IMR-90 (cell line): Measurements from ENCODE around the gene DNM3. TPM values are rescaled to one million over a fixed set of nuclear protein-coding genes. Genes with fewer than 3 reads are reported as not detected.
"Not testable (repeated sequence)": the region's sequence is repeated elsewhere in the genome, so short reads cannot be mapped to it uniquely, and the experiment has no call there.

Experiments
- ATAC-seq: fragments of 200-7000 bp; cut with Tn5 transposase; 2 replicates; pipeline ENCODE4 v1.9.1; 2020; ENCODE audit warnings: low read depth, mild to moderate bottlenecking, moderate library complexity
- BruUV-seq: library from RNA; stranded (reverse); fragments of 400-500 nt; replicated peaks from 2 replicates; lab custom pipeline; 2021; lab: Mats Ljungman, UMichigan
- CTCF ChIA-PET: fragments of 300-600 bp; formaldehyde crosslinking; extraction: SDS; loops from one replicate; lab custom pipeline; 2021; ENCODE audit warnings: antibody characterized with exemption; lab: Yijun Ruan, JAX
- POLR2A ChIA-PET: fragments of 300-600 bp; sonication (Branson Sonifier 250); formaldehyde crosslinking; loops from one replicate; lab custom pipeline; 2022; ENCODE audit warnings: antibody characterized with exemption; ENCODE audit not compliant: unreplicated experiment; lab: Charles Lee
- DNase-seq: peaks from one replicate; pipeline ENCODE4 v3.0.0; 2013
- H2AFZ ChIP-seq: replicated peaks from 2 replicates; pipeline ENCODE3; 2013; ENCODE audit warnings: low read length, mild to moderate bottlenecking; ENCODE audit not compliant: poor library complexity
- H2AK5ac ChIP-seq: 2 replicates; pipeline ENCODE4 v1.6.1; 2013; ENCODE audit warnings: low read depth, low read length, inconsistent platforms
- H2AK9ac ChIP-seq: replicated peaks from 2 replicates; pipeline ENCODE3; 2013; ENCODE audit warnings: mild to moderate bottlenecking, low read depth, low read length, moderate library complexity; ENCODE audit not compliant: poor library complexity
- H2BK120ac ChIP-seq: 2 replicates; pipeline ENCODE4 v1.6.1; 2013; ENCODE audit warnings: low read depth, low read length, inconsistent platforms
- H2BK15ac ChIP-seq: 3 replicates; pipeline ENCODE4 v1.6.1; 2013; ENCODE audit warnings: low read depth, low read length, inconsistent platforms
- H2BK20ac ChIP-seq: 2 replicates; pipeline ENCODE4 v1.6.1; 2013; ENCODE audit warnings: low read depth, mild to moderate bottlenecking, inconsistent platforms, low read length, moderate library complexity
- H2BK5ac ChIP-seq: 2 replicates; pipeline ENCODE4 v1.6.1; 2013; ENCODE audit warnings: mild to moderate bottlenecking, low read depth, low read length, inconsistent platforms; ENCODE audit not compliant: poor library complexity, severe bottlenecking
- H3K14ac ChIP-seq: replicated peaks from 2 replicates; pipeline ENCODE4 v1.6.1; 2013; ENCODE audit warnings: low read depth, low read length, inconsistent platforms
- H3K18ac ChIP-seq: 2 replicates; pipeline ENCODE4 v1.6.1; 2013; ENCODE audit warnings: low read depth, low read length, control low read depth
- H3K23ac ChIP-seq: 2 replicates; pipeline ENCODE4 v1.6.1; 2013; ENCODE audit warnings: low read depth, low read length, inconsistent platforms
- H3K27ac ChIP-seq: 2 replicates; pipeline ENCODE4 v1.5.1; 2013; ENCODE audit warnings: mild to moderate bottlenecking, control low read depth, low read length; ENCODE audit not compliant: insufficient read depth
- H3K27me3 ChIP-seq: 2 replicates; pipeline ENCODE4 v1.6.1; 2013; ENCODE audit warnings: low read length; ENCODE audit not compliant: control insufficient read depth, insufficient read depth
- H3K36me3 ChIP-seq: 2 replicates; pipeline ENCODE4 v1.6.1; 2013; ENCODE audit warnings: low read length, mixed read lengths; ENCODE audit not compliant: control insufficient read depth, insufficient read depth
- H3K4ac ChIP-seq: 2 replicates; pipeline ENCODE4 v1.6.1; 2013; ENCODE audit warnings: low read depth, low read length, inconsistent platforms
- H3K4me1 ChIP-seq: 2 replicates; pipeline ENCODE4 v1.6.1; 2013; ENCODE audit warnings: low read length, mixed read lengths; ENCODE audit not compliant: control insufficient read depth, insufficient read depth
- H3K4me2 ChIP-seq: 2 replicates; pipeline ENCODE4 v1.6.1; 2013; ENCODE audit warnings: low read depth, mild to moderate bottlenecking, control low read depth, low read length, moderate library complexity
- H3K4me3 ChIP-seq: 2 replicates; pipeline ENCODE4 v1.5.1; 2013; ENCODE audit warnings: low read depth, mild to moderate bottlenecking, control low read depth, low read length, moderate library complexity; ENCODE audit not compliant: insufficient read depth
- H3K56ac ChIP-seq: 2 replicates; pipeline ENCODE4 v1.6.1; 2013; ENCODE audit warnings: low read length, inconsistent platforms; ENCODE audit not compliant: insufficient read depth; ENCODE audit errors: extremely low read depth
- H3K79me1 ChIP-seq, 2 experiments: 2 replicates each; pipeline ENCODE4 v1.6.1; 2013; ENCODE audit warnings: low read length in 2 of 2, inconsistent platforms in 1 of 2, low read depth in 1 of 2
- H3K9ac ChIP-seq: 2 replicates; pipeline ENCODE4 v1.6.1; 2013; ENCODE audit warnings: low read depth, low read length, control low read depth
- H3K9me1 ChIP-seq: 2 replicates; pipeline ENCODE4 v1.6.1; 2013; ENCODE audit warnings: low read length, inconsistent platforms; ENCODE audit not compliant: insufficient read depth
- H3K9me3 ChIP-seq: 2 replicates; pipeline ENCODE4 v1.6.1; 2013; ENCODE audit warnings: low read length; ENCODE audit not compliant: control insufficient read depth, insufficient read depth
- H4K20me1 ChIP-seq: 2 replicates; pipeline ENCODE4 v1.6.1; 2013; ENCODE audit warnings: low read length, inconsistent platforms; ENCODE audit not compliant: insufficient read depth
- H4K5ac ChIP-seq: 2 replicates; pipeline ENCODE4 v1.6.1; 2013; ENCODE audit warnings: mild to moderate bottlenecking, low read depth, low read length, control low read depth
- H4K8ac ChIP-seq, 2 experiments: 2 replicates each; pipeline ENCODE4 v1.6.1; 2013; ENCODE audit warnings: low read depth in 2 of 2, low read length in 2 of 2, control low read depth in 1 of 2, inconsistent platforms in 1 of 2
- H4K91ac ChIP-seq: 2 replicates; pipeline ENCODE4 v1.6.1; 2013; ENCODE audit warnings: low read depth, low read length, inconsistent platforms; ENCODE audit not compliant: insufficient read depth
- WGBS, 2 experiments: methylation state at CpG; one replicate each; pipeline versions ENCODE4 v1.1.5 to v1.1.7; 2013; ENCODE audit warnings: missing lambda C conversion rate in 2 of 2; ENCODE audit not compliant: insufficient read length in 1 of 2; ENCODE audit errors: extremely low coverage in 2 of 2; 5-methylcytosine and 5-hydroxymethylcytosine counted together
- dilution Hi-C: fragments of 300-500 bp; cut with HindIII; formaldehyde crosslinking; loops from one replicate; pipeline ENCODE4 v1.14.3; 2018; ENCODE audit warnings: low sequenced_read_pairs; ENCODE audit not compliant: unreplicated experiment
- in situ Hi-C: fragments of 300-500 bp; cut with MboI; formaldehyde crosslinking; loops from 3 replicates; pipeline ENCODE4 v1.14.3; 2019; ENCODE audit warnings: low sequenced_read_pairs, inconsistent platforms, mixed read lengths
- intact Hi-C: fragments of 100-400 bp; cut with micrococcal nuclease; formaldehyde crosslinking; loops from 2 replicates; pipeline ENCODE4 v1.10.0; 2022
- polyA plus RNA-seq, 3 experiments: library from polyadenylated mRNA; depleted of rRNA; stranded (reverse); fragments of >200 nt; gene quantifications; 2 replicates each; pipeline ENCODE4 v1.2.3, GENCODE V29; 2012; ENCODE audit warnings: low replicate concordance in 1 of 3
- total RNA-seq: library from RNA; depleted of rRNA; stranded (reverse); fragments of >200 nt; gene quantifications from 2 replicates; pipeline ENCODE4 v1.2.3, GENCODE V29; 2012

DNM3 gene
- total and polyA plus RNA-seq, 2 of the 4 experiments (the other 2 are of a cell fraction): 0.36 TPM

GRCh38 chr1:172437183-172437582, 595.9 kb downstream of the DNM3 start:
- H3K9me1 ChIP-seq, H3K4me1 ChIP-seq, BruUV-seq, H3K18ac ChIP-seq, intact Hi-C loops, H3K9ac ChIP-seq, H2BK5ac ChIP-seq, H2BK120ac ChIP-seq, H2BK15ac ChIP-seq, H3K23ac ChIP-seq, H4K5ac ChIP-seq, H4K8ac ChIP-seq, DNase-seq, H2AFZ ChIP-seq, dilution Hi-C loops, H3K56ac ChIP-seq, ATAC-seq, H3K4me2 ChIP-seq, POLR2A ChIA-PET, H3K4me3 ChIP-seq, H2AK5ac ChIP-seq, H2BK20ac ChIP-seq, H3K4ac ChIP-seq, H3K14ac ChIP-seq, H3K27me3 ChIP-seq, H4K20me1 ChIP-seq, H4K91ac ChIP-seq, H3K9me3 ChIP-seq, in situ Hi-C loops, H3K36me3 ChIP-seq, H3K27ac ChIP-seq, H2AK9ac ChIP-seq: not testable (repeated sequence)
- CTCF ChIA-PET: interaction anchor here (1.3 kb wide), 1 partner anchor 636 kb away, joined by 3 read pairs; no protein-coding TSS in a partner anchor
- no CpG with 5 or more reads among the region's 3 CpGs for WGBS, 2 experiments
- H3K79me1 ChIP-seq: peaks cover 23 to 28% of the 10 kb centered on the region in 2 experiments
